GM19238 (cell line): ENCODE measurements around the gene ITCH.
"Not testable (repeated sequence)": the region's sequence is repeated elsewhere in the genome, so short reads cannot be mapped to it uniquely, and the experiment has no call there.

Experiments
- DNase-seq: peaks from one replicate; pipeline ENCODE4 v3.0.0; 2011; ENCODE audit warnings: low spot score; ENCODE audit not compliant: insufficient read length

Gene ITCH

DNA sequence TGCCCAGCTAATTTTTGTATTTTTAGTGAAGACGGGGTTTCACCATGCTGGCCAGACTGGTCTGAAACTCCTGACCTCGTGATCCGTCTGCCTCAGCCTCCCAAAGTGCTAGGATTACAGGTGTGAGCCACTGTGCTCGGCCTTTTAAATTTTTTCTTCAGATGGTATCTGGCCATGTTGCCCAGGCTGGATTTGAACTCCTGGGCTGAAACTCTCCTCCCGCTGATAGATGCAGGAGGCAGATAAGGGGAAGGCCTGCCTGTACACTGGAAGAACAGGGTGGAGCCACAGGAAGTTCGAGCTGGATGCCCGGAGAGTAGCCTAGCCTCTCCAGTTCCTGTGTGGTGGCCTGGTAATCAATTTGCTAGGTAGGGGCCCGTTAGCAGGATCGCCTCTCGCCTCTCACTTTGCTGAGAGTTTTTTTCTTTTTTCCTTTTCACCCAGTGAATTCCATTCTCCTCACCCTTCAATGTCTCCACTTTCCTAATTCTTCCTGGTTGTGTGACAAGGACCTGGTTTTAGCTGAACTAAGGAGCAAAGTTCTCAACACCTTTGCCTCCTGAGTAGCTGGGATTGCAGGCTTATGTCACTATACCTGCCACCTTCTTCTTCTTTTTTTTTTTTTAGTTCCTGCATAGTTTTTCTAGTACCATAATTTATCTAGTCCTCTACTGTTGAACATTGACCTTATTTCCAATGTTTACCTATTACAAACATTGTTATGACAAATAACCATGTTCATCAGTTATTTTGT, 19.4 kb upstream of the ITCH start:
- DNase-seq, result no peak

DNA sequence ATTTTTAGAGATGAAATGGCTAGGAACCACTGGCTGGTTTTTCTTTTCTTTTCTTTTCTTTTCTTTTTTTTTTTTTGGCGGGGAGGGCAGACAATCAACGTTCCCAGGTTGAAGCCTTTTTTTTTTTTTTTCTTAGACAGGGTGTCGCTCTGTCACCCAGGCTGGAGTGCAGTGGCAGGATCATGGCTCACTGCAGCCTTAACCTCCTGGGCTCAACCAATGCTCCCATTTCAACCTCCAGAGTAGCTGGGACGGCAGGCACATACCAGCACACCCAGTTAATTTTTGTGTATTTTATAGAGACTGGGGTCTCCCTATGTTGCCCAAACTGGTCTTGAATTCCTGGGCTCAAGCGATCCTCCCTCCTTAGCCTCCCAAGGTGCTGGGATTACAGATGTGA, 18.8 kb upstream of the ITCH start:
- no peak for DNase-seq

DNA sequence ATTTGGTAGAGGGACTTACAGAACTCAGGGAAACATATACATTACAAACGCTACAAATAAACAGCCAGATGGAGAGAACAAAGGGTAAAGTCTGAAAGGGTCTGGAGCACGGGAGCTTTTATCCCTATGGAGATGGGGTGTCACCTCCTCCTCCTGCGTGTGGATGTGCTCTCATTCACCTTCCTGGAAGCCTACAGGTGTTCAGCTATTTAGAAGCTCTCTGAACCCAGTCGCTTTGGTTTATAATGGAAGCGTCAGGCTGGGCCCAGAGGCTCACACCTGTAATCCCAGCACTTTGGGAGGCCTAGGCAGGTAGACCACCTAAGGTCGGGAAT, 17.7 kb upstream of the ITCH start:
- DNase-seq, result no peak

GRCh38 chr20:34345839-34346532, 17.1 kb upstream of the ITCH start:
- not testable (repeated sequence) for DNase-seq

DNA sequence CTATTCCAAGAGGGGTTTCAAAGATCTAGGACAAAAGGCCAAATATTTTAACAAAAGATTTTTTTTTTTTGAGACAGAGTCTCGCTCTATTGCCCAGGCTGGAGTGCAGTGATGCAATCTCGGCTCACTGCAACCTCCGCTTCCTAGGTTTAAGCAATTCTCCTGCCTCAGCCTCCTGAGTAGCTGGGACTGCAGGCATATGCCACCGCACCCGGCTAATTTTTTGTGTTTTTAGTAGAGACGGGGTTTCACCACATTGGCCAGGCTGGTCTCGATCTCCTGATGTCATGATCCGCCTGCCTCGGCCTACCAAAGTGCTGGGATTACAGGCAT, 16.6 kb upstream of the ITCH start:
- DNase-seq, result not testable (repeated sequence)

GRCh38 chr20:34347571-34347970, 15.5 kb upstream of the ITCH start:
- DNase-seq, result no peak

- no peak for DNase-seq
Observed at GRCh38 chr20:34350095-34350494, 13.0 kb upstream of the ITCH start.

- DNase-seq, result not testable (repeated sequence)
Observed at GRCh38 chr20:34353467-34353866, 9.6 kb upstream of the ITCH start.

- DNase-seq, result no peak
Observed at GRCh38 chr20:34355427-34355826, 7.6 kb upstream of the ITCH start.

DNA sequence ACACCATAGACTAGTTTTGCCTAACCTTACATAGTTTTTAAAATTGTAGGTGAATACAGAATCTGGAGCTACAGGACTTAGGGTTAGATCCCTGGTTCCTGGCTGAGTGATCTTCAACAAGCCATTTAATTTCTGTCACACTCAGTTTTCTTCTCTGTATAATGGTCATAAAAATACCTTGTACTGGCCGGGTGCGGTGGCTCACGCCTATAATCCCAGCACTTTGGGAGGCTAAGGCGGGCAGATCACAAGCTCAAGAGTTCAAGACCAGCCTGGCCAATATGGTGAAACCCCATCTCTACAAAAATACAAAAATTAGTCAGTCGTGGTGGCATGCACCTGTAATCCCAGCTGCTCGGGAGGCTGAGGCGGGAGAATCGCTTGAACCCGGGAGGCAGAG, 3.3 kb upstream of the ITCH start:
- DNase-seq, result not testable (repeated sequence)

DNA sequence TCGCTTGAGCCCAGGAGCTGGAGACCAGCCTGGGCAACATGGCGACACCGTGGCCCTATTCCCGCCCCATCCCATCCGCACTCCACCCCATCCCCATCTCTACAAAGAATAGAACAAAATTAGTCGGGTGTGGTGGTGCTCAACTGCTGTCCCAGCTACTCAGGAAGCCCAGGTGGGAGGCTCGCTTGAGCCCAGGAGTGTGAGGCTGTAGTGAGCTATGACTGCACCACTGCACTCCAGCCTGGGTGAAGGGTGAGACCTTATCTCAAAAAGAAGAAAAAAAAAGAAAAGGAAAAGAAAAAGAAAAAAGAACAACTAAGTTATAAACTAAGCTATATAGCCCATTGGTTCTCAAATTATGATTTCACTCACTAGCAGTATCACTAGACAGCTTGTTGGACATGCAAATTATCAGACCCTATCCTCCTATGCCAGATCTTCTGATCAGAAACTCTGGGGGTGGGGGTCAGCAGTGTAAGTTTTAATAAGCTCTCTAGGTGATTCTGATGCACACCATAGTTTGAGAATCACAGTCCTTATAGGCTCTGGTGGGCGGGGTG, 491 bp upstream of the ITCH start:
- DNase-seq, result no peak

GRCh38 chr20:34363465-34364222, 571 bp downstream of the ITCH start:
- DNase-seq, result no peak

- DNase-seq, result no peak
Observed at GRCh38 chr20:34364223-34364506, 1.1 kb downstream of the ITCH start.

GRCh38 chr20:34365765-34366213, 2.7 kb downstream of the ITCH start:
- DNase-seq, result peak; percentile 65

DNA sequence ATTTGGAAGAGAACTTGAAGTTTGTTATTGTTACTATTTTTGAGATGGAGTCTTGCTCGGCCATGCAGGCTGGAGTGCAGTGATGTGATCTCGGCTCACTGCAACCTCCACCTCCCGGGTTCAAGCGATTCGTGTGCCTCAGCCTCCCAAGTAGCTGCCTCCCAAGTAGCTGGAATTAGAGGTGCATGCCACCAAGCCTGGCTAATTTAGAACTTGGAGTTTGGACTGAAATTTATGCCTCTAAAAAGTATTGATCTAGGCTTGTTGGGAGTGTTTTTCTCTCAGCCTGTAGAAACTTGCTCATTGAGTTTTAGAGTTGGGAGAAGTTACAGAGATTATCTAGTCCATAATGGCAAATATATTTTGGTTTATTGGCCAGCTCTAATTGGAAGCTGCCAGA, 4.1 kb downstream of the ITCH start:
- no peak for DNase-seq

- DNase-seq, result not testable (repeated sequence)
Observed at GRCh38 chr20:34367911-34368310, 4.8 kb downstream of the ITCH start.

DNA sequence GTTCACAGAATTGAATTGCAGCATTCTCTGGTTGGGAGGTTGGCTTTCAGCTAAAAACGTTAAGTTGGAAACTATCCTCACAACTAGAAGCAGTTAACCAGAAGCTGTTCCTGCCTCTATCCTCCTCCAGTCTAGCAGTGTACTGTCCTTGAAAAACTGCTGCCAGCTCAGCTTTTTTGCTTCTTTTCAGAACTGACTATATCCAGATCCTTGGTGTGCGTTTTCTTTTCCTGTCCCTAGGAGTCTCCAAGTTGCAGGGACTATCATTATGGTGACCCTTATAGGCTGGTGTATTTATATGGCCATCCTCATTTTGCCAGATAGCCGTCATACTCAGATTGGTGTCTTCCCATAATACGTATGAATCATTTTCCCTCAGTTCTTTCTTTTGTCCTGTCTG, 5.5 kb downstream of the ITCH start:
- no peak for DNase-seq

DNA sequence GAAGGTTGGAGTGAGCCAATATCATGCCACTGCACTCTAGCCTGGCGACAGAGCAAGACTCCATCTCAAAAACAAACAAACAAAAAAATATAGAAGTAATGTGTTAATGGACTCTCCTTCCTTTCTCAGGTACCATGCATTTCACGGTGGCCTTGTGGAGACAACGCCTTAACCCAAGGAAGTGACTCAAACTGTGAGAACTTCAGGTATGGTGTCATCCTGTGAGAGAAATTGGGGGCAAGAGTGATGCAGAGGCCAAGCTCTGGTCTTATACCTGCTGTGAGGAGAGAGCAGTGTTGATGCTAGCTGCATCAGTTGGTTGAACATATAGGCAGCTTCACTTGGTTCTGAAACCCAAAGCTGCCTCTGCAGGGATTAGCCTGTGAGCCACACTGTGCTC, 6.2 kb downstream of the ITCH start:
- DNase-seq, result no peak

DNA sequence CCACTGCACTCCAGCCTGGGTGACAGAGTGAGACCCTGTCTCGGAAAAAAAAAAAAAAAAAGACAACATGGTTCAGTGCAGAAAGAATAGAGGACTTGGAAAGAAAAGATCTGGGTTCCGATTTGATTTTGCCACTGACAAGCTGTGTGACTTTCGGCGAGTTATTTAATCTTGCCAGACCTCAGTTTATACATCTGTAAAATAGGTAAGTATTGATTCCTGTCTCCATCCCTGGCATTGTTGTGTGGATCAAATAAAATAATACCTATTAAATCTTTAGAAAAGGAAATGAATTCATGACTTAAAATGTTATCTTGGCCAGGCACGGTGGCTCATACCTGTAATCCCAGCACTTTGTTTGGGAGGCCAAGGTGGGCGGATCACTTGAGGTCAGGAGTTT, 7.0 kb downstream of the ITCH start:
- no peak for DNase-seq

DNA sequence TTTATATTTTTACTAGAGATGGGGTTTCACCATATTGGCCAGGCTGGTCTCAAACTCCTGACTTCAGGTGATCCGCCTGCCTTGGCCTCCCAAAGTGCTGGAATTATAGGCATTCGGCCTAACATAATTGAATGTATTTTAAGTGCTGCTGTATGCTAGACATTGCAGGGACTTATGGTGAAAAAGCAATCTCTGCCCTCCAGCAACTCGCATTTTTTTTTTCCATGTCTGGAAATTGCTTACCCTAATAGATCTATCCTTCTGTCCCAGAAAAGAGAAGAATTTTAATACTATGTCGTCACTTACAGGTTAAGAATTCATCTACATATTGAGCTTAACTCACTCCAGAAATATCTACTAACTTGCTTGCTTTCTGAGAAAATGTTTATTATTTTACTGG, 10.4 kb downstream of the ITCH start:
- DNase-seq, result no peak

DNA sequence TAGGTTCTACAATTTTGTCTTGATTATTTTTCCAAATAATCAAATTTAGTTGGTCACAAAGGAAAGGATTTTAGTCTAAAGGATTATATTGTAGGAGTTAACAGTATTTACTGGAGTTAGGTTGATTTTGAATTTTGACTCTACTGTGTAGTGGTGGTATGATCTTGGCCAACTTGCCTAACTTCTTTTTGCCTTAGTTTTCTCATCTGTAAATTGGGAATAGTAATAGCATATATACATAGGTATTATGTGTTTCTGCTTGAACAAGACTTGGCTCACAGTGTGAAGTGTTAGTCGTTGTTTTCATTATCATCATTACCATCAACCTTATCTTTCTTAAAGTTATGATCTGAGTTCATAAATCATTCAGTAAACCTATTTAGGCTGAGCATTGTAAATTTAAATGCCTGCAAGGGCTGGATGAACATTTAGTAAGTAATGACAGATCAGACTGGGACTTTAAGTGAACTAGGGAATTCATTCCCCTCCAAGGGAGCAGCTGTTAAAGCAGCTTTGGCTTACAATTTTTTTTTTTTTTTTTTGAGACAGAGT, 11.2 kb downstream of the ITCH start:
- no peak for DNase-seq

DNA sequence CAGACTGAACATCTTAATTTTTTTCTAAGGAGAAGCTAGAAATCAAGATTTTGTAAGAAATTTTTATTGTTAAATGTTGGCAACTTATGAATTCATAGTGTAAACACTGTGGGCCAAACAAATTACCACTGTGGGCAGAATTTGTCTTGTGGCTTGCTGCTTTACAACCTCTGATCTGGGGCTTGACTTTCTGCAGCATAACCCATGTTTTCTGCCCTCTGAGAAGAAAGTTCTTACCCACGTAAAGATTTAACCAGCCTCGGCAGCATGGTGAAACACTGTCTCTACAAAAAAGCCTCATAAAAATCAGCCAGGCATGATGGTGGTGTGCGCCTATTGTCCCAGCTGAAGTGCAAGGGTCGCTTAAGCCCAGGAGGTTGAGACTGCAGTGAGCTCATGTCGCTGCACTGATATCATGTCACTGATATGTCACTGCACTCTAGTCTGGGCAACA, 12.9 kb downstream of the ITCH start:
- DNase-seq, result no peak
